Measurements from ENCODE around the gene LUZP2. TPM values are rescaled to one million over a fixed set of nuclear protein-coding genes. Genes with fewer than 3 reads are reported as not detected.

LUZP2 gene
- total and polyA plus RNA-seq, 2 of the 8 experiments (the other 6 are each of a cell fraction or from before 2014, with no cell fraction given), result 0.79 to 1.5 TPM

DNA sequence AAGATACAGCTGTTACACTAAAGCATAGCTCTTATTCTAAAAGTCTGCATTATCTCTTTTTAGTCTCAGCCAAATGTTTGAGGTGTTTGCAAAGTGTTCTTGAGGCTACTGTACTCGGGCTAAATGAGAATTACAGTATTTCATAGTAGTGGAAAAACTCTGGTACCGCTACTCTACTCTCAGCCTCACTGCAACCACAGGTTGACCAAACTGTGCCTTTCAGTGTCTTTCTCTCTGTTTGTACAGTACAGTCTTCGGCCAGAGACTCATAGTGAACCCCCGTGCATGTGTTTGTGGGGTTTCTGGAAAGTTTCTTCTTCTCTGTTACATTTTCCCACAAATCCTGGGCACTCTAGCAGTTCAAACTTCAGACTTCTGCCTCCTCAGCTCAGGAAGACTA lies 7.4 kb upstream of the LUZP2 start:
- CTCF ChIA-PET (ENCODE audit: partially characterized antibody), result no interaction called here
- H2BK20ac ChIP-seq (ENCODE audit: low read length), result no peak overlapping the region
- H3K9me3 ChIP-seq (ENCODE audit: insufficient read depth in 2 of 2, low read depth in 1 of 2, low read length in 1 of 2), result no peaks in the 10 kb centered on the region
- H2BK15ac ChIP-seq (ENCODE audit: low read length), result no peak overlapping the region
- H3K9ac ChIP-seq (replicated peaks in 1 of 4; ENCODE audit: extremely low read depth in 1 of 4, low read depth in 3 of 4, low read length in 3 of 4), result no peak overlapping the region
- no peak overlapping the region for H2BK5ac ChIP-seq (ENCODE audit: low read depth, low read length)
- WGBS, 2 experiments (ENCODE audit: extremely low coverage in 1 of 2, insufficient coverage in 1 of 2, insufficient read length in 1 of 2, insufficient replicate concordance in 2 of 2, low coverage in 1 of 2, low lambda C conversion rate in 2 of 2, missing lambda C conversion rate in 1 of 2), result 83% methylated on average over 4 of the region's 4 CpGs; no CpG with 5 or more reads in 1 of the 2 experiments
- no peaks in the 10 kb centered on the region for H4K20me1 ChIP-seq (replicated peaks in 1 of 2; ENCODE audit: control insufficient read depth in 1 of 2, insufficient read depth in 2 of 2, low read length in 2 of 2)
- H4K8ac ChIP-seq (ENCODE audit: extremely low read depth, insufficient read depth, low read length), result no peak overlapping the region
- no peak overlapping the region for H2BK120ac ChIP-seq (replicated peaks; ENCODE audit: low read depth, low read length)
- no peak overlapping the region for H3K23ac ChIP-seq (ENCODE audit: insufficient read length)
- H3K36me3 ChIP-seq (ENCODE audit: control insufficient read depth in 2 of 4, insufficient read depth in 4 of 4, low read length in 3 of 4), result no peaks in the 10 kb centered on the region
- POLR2A ChIA-PET (ENCODE audit: partially characterized antibody), result no interaction called here
- no peak overlapping the region for H2AK5ac ChIP-seq (ENCODE audit: low read depth, low read length)
- H3K27me3 ChIP-seq (replicated peaks in 1 of 4; ENCODE audit: control insufficient read depth in 3 of 4, extremely low read depth in 1 of 4, insufficient read depth in 3 of 4, low read length in 3 of 4), result no peaks in the 10 kb centered on the region
- H3K4me2 ChIP-seq (ENCODE audit: insufficient read depth in 1 of 2, low read depth in 2 of 2, low read length in 2 of 2), result no peak overlapping the region
- no peak overlapping the region for H2BK12ac ChIP-seq (ENCODE audit: low read depth, low read length)
- no peak overlapping the region for H3K27ac ChIP-seq (ENCODE audit: low read depth, low read length)
- H3K23me2 ChIP-seq (ENCODE audit: low read depth, low read length), result peaks cover 3% of the 10 kb centered on the region; the same call in 1 of the 2 replicates
- H3K4me1 ChIP-seq (replicated peaks in 1 of 4; ENCODE audit: control insufficient read depth in 3 of 4, insufficient read depth in 4 of 4, low read length in 3 of 4), result no peaks in the 10 kb centered on the region
- no peaks in the 10 kb centered on the region for H3K79me1 ChIP-seq (ENCODE audit: low read depth, low read length)
- no peak overlapping the region for H3K14ac ChIP-seq (ENCODE audit: insufficient read length)
- H3K79me2 ChIP-seq (ENCODE audit: control insufficient read depth in 1 of 2, insufficient read depth in 2 of 2, low read length in 2 of 2), result no peaks in the 10 kb centered on the region
- FAIRE-seq (no peak), DNase-seq (ENCODE audit: low read depth in 1 of 2, low spot score in 2 of 2) (no peak)
- H2AFZ ChIP-seq (ENCODE audit: low read length), result no peak overlapping the region
- H4K5ac ChIP-seq (ENCODE audit: insufficient read length, low read depth, low read length), result no peak overlapping the region
- no peak overlapping the region for H3K56ac ChIP-seq (replicated peaks; ENCODE audit: insufficient read length, low read depth, low read length)
- H4K91ac ChIP-seq (replicated peaks; ENCODE audit: insufficient read length, low read length), result no peak overlapping the region
- H3K4ac ChIP-seq (replicated peaks; ENCODE audit: insufficient read length, low read depth, low read length), result no peak overlapping the region
- no peak overlapping the region for H3K18ac ChIP-seq (ENCODE audit: extremely low read depth, low read length)
- H3K4me3 ChIP-seq (ENCODE audit: extremely low read depth in 1 of 4, insufficient read depth in 2 of 4, low read depth in 3 of 4, low read length in 4 of 4), result no peak overlapping the region
- TF ChIP-seq KDM4A (IDR thresholded peaks at IDR 0.05; ENCODE audit: low read depth, low read length, severe bottlenecking) (no peak), RBBP5 (IDR thresholded peaks at IDR 0.05; ENCODE audit: borderline replicate concordance, low read depth, low read length) (no peak), ASH2L (IDR thresholded peaks at IDR 0.05; ENCODE audit: low read length) (no peak), CHD1 (IDR thresholded peaks at IDR 0.05; ENCODE audit: low read depth, low read length) (no peak), CBX5 (IDR thresholded peaks at IDR 0.05; ENCODE audit: low read depth, low read length) (no peak), SIX5 (IDR thresholded peaks at IDR 0.05; ENCODE audit: low read depth, low read length) (no peak), CBX8 (IDR thresholded peaks at IDR 0.05; ENCODE audit: borderline replicate concordance, low read depth, low read length) (no peak), MAFK (IDR thresholded peaks at IDR 0.05; ENCODE audit: low read depth, low read length) (no peak), KDM5A (IDR thresholded peaks at IDR 0.05; ENCODE audit: low read length) (no peak), TBP (IDR thresholded peaks at IDR 0.05; ENCODE audit: low read depth, low read length) (no peak), CEBPB (IDR thresholded peaks at IDR 0.05; ENCODE audit: low read depth, low read length) (no peak), RAD21 (IDR thresholded peaks at IDR 0.05 in 1 of 2, conservative IDR thresholded peaks at IDR 0.05 in 1 of 2; ENCODE audit: low read depth in 2 of 2, low read length in 2 of 2) (no peak), HDAC6 (IDR thresholded peaks at IDR 0.05; ENCODE audit: low read depth, low read length) (no peak)
- TF ChIP-seq, protein P1, sequence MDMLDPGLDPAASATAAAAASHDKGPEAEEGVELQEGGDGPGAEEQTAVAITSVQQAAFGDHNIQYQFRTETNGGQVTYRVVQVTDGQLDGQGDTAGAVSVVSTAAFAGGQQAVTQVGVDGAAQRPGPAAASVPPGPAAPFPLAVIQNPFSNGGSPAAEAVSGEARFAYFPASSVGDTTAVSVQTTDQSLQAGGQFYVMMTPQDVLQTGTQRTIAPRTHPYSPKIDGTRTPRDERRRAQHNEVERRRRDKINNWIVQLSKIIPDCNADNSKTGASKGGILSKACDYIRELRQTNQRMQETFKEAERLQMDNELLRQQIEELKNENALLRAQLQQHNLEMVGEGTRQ (IDR thresholded peaks at IDR 0.05; ENCODE audit: low read length), result no peak

Measured in H1 (cell line).